Skin of body (tissue), 2 donors: Measurements from ENCODE around the gene GAS7. TPM values are rescaled to one million over a fixed set of nuclear protein-coding genes. Genes with fewer than 3 reads are reported as not detected.
A peak's percentile ranks its signal among the peaks of the same experiment; 100 is the strongest.
"Not testable (repeated sequence)": the region's sequence is repeated elsewhere in the genome, so short reads cannot be mapped to it uniquely, and the experiment has no call there.

Experiments used
- DNase-seq: peaks from one replicate; lab custom pipeline; 2025; lab: John Stamatoyannopoulos, UW
- total RNA-seq: library from RNA; depleted of rRNA; stranded (reverse); fragments of >200 nt; gene quantifications from one replicate; pipeline ENCODE4 v1.2.3, GENCODE V29; 2014

Gene GAS7
- total RNA-seq, 1 donor from 2014 or later, result 60.8 TPM

DNA sequence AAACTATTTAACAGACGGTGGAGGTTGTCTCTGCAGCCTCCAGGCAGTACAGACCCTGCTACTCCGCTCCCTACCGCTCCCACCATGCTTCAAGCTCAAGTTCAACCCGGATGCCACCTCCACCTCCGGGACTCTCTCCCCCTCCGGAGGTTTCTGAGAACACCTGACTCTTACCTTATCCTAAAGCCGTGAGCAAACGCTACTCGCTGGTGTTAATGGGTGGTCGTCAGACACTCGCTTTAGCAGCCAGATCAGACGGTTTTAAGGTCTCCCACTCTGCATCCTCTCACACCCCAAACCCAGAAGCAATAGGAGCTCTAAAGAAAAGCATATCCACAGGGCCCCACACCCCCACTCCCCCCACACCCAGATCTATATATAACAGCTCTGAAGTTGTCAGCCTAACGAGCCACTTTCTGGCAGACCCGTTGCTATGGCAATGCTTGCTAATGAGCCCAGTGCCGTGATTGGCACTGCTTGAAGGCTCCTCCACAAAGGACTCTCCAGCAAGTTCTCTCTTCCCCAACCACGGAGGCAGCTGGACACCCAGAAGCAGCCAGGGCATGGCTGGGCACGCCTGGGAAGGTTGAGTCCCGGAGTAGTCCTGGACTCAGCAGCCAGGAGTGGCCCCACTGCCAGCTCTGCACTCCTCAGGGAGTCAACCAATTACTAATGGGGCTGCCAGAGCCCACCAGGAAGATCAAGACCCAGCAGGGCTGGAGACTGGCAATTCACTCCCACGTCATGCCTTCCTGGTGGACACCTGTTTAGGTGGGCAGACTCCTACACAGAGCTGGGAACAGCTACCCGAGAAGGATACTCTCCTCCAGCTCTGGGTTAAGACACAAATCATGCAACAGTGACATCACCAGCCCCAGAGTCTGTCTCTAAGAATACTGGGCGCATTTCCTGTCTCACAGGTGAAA lies 172.2 kb downstream of the GAS7 start:
- DNase-seq, result no peak

DNA sequence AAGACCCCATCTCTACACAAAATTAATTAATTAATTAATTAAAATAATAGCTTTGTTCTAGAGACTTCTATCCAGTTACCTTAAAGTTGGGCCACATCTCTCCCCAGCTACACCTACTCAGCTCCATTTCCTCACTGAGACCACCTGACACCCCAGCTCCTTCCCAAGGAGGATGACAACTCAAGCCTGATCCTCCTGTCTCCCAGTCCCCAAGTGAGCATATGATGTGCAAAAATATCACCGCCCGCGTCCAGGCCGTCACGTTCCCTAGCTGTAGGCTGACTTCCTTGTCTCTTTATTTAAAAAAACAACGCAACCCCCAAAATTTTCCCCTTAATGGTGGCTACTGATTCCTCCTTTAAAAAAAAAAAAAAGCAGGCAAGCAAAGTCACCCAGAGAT lies 173.2 kb downstream of the GAS7 start:
- no peak for DNase-seq

DNA sequence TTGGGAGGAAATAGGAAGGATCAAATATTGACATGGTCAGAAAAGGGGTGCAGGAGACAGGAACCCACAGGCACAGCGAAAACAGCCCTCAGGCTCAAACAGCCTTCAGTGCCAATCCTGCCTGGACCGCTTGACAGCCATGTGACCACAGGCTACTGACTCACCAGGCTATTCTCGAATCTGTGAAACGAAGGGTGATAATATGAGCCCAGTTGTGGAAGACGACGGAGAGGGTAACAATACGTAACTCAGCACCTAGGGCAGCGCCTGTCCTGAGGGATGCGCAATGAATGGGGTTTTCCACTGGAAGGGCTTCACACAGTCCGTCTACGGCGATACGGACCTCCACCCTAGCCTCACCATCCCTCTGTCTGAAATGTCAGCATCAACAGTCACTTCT lies 176.0 kb downstream of the GAS7 start:
- no peak for DNase-seq

DNA sequence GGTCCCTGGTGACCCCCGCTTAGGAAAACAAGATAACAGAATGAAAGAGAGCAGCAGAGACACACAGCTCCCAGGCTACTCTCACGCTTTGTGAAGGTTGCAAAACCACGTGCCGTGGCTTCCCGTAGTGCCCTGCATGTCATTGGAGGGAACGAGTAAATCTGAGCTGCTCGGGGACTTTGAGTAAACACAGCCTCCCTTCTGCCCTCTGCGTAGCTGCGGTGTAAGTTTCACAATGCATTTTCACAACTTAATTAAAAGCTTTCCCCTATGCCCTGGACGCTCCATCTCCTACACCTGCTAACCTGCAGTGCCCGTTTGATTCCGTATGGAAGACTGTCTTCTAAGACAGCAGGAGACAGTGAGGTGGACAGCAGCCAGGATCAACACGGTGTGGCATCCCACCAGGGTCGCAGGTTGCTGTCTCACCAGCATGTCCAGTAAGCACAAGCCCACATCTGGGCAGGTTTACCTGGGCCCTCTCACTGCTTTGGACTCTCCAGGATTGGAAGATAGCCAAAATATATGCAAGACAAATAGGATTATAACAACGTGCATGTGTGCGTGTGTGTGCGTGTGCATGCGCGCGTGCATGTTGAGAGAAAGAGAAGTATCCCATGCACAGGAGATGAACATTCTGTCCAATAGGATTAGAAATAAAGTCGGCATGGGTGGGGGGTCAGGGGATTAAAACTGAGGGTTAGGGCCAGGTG lies 177.0 kb downstream of the GAS7 start:
- DNase-seq, result no peak

DNA sequence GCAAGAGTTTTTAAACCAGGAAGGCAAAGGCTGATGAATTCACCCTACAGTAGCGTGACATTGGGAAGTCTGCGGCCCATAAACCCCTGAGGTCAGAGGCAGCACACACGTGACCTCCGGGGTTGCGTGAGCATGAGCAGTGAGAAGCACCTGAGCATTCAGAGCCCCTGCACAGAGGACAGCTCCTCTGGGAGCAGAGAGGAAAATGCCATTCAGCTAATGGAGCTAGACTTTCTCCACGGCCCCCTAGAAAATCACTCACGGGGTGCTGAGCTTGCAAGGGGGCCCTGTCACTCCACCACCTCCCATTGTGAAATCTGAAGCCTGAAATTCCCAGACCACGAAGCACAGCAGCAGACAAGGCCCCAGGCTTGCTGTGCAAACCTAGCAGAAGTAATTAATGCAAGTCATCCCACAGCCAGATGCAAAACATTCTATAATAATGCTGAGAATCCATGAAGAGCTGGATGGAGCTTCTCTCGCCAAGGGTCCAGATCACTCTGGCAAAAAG lies 178.4 kb downstream of the GAS7 start:
- peak; percentile 30 for DNase-seq

DNA sequence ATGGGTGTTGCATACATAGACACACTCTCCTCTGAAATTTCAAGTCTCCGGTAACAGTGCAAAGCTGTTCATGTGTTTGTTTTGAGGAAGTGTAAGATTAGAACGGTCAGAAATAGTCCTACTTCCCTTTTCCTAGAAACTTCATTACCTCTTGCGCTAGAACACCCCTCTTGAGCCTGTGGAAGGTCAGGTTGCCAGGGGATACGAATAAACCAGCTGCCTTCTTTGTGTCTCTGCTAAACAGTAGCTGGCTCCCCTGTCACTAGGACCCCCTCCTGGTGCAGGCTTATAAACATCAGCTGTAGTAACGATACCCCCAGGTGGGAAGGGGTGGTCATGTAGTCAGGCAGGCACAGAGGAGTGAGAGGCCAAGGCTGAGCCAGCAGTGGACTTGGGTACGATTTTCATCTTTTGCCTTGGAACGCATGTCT lies 179.9 kb downstream of the GAS7 start:
- DNase-seq, result peak; percentile 34

DNA sequence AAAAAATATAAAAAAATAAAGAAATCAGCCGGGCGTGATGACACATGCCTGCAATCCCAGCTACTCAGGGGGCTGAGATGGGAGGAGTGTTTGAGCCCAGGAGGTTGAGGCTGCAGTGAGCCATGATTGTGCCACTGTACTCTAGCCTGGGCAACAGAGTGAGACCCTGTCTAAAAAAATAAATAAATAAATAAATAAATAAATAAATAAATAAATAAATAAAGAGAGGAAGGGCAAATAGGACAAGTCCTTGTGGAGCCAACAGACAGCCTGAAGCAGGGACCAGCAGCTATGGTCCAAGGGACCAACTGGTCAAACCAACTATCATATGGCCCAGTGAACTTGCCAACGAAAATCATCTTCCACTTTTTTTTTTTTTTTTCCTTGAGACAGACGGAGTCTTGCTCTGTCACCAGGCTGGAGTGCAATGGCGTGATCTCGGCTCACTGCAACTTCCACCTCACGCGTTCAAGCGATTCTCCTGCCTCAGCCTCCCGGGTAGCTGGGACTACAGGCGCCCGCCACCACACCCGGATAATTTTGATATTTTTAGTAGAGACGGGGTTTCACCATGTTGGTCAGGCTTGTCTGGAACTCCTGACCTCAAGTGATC lies 181.3 kb downstream of the GAS7 start:
- not testable (repeated sequence) for DNase-seq

DNA sequence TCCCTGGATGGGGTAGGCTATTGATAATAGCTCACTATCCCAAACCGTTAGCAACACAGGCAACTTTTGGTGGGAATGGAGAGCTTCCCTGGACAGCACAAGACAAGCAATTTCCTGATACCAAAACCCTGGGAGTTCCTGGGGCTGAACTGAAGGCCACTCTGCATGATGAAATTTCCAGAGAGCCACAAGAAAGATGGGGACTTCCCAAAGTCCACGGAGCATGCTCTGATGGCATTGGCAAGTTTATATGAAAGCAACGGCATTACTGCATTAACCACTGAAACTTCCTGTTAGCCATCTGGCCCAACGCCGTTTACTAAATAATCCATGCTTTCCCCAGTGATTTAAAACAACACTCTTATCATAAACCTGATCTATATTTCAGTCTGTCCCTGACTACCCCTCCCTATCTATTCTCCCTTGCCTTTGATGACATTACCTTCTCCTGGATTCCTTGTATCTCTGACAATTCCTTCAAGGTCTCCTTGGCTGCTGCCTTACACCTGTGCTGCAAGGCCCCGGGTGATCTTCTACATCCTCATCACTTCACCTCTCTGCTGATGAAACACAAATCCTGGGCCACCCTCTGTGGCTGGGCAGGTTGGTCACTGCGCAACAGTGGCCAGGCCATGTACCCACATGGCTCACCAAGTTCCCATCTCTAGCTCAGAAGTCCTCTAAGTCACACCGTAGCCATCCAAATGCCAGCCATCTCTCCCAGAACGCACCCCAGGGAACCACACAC lies 184.9 kb downstream of the GAS7 start:
- no peak for DNase-seq

DNA sequence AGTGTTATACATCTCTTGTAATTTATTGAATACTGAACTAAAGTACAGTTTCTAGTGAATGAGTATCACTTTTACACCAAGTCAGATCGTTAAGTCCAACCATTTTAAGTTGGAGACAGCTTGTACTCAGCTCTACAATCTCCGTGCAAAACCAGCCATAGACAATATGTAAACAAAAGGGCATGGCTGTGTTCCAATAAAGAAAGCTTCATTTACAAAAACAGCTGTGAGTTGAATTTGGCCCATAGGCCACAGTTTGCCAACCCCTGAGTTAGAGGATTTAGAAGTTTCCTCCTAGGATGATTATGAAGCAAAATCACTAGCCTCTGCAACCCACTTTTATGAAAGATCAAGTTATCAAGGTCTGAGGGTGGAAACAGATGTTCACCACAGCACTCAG lies 187.7 kb downstream of the GAS7 start:
- no peak for DNase-seq

DNA sequence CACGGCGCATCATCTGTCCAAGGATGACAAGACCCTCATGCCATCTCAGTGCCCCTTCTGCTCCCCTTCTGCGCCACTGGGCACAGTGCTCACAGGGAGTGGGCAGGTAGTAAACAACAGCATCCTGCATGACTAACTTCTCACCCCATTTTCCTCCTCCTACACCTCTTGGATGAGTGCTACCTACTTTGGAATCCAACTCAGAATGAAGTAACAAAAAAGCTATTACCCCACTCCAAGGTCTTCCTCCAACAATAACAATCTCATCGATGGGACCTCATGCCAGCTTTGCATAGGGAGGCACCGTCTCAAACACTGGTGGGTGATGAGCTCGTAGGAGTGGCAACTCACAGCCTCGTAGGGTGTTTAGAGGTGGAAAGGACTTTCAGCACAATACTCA lies 194.7 kb downstream of the GAS7 start:
- DNase-seq, result no peak

DNA sequence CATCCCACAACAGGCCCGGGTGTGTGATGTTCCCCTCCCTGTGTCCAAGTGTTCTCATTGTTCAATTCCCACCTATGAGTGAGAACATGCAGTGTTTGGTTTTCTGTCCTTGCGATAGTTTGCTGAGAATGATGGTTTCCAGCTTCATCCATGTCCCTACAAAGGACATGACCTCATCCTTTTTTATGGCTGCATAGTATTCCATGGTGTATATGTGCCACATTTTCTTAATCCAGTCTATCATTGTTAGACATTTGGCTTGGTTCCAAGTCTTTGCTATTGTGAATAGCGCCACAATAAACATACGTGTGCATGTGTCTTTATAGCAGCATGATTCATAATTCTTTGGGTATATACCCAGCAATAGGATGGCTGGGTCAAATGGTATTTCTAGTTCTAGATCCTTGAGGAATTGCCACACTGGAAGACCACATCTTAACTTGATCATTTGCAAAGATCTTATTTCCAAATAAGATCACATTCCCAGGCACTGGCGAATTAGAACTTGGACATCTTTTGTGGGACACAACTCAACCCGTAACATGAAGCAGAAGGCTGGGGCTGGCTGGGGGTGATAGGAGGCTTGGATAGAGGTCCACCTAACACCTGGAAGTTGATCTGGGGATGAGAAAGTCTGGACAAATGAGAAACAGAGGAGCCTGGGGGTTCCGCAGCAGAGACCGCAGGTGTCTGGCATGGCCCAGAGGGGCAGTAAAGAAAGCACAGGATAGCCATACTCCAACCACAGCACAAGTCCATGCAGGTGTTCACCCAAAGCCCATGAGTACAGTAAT lies 195.6 kb downstream of the GAS7 start:
- not testable (repeated sequence) for DNase-seq

DNA sequence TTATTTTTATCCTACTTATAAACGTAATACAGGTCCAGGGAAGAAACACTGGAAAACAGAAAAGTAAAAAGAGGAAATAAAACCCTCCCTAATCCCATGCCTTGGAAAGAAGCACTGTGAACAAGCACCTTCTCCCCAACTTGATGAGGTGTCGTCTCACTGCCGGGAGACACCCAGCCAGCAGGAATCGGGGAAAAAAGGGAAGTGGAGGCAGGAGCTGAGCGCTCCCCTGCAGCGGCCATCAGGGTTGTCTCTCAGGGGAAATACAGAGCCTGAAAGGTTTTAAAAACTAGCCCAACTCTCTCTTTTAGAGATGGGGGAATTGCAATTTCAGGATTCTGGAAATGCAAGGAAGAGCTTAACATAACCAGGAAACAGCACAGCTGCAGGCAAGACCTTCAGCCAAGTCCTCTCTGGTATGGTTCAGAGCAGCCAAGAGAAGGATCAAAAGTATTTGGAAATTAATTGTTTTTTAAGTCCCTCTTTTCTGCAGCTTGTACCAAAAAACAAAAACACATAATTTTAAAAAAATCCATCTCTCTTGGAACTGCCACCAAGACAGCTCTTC lies 197.0 kb downstream of the GAS7 start:
- DNase-seq, result peak; percentile 79

DNA sequence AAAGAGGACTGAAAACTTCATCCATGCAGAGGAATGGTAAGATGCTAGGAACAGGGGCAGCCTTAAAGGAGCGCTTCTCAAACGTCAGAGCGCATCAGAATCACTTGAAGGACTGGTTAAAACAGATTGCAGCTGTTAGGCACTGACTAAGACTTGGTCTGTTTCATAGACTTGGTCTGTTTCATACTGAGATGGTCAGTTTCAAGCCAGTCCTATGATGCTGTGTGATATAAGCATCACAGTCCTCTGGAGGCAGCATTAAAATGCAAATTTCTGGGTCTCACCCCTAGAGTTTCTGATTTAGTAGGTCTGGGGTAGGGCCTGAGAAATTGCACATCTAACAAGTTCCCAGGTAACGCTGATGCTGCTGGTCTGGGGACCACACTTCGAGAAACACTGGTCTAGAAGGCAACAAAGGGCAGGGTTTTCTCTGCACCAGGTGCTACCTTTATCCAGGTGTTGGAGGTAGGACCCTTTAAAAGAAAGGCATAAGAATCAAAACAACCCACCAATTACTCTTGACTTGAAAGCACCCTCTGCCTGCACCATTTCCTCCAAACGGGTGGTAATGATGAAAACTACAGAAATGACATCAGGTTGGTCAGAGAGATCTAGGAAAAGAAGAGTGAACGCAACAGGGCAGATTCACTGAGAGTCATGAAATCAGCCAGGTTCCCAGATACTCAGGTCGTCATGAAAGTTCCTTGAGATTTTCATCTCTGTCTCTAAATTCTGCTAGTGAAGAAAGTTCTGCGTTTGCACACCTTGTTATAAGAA lies 198.3 kb downstream of the GAS7 start:
- DNase-seq, result no peak

DNA sequence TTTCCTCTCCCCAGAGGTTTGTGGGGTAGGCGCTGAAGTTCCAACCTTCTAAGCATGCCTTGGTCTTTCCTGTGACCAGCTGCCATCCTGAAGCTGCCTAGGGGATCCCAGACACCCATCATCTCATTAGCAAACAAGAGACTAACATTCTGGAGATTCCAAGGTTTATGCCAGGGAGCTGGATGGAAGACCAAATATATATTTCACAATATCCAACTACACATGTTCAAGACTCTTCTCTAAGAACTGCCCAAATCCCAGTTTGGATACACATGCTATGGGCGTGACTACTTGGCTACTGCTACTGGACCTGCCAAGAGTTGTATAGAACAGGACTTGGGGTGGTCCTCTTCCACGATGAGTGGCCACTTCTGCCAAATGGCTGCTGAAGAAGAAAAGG lies 200.3 kb downstream of the GAS7 start:
- DNase-seq, result no peak

DNA sequence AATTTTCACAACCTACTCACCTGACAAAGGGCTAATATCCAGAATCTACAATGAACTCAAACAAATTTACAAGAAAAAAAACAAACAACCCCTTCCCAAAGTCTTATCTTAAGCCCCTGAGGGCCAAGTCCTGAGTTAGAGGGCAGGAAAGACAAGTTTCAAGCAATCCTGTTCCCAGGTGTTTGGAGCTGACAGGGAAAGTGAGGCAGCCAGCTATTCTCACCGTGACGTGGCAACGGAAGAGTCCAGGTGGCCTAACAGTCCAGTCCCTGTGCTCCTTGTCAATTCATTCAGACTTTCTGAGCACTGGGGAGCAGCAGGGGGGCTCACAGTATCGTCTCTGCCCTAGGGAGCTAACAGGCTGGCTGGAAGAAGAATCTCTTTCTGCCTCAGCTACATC lies 203.6 kb downstream of the GAS7 start:
- DNase-seq, result no peak

DNA sequence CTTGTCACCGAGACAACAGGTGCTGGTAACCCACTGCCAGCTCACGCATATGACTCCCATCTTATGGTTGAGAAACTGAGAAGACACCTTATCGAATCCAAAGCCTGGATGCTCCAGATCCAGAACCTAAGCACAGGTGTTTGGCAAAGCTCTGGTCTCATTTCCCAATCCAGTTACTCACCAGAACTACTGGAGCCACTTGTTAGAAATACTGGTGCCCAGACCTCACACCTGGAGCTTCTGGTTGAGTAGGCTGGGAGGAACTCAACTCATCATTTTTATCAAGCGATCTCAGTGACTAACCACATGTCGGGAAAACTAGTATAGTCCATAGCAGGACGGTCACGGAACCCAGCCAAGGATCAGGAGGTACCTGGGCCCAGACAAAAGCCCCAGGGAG lies 206.6 kb downstream of the GAS7 start:
- no peak for DNase-seq

DNA sequence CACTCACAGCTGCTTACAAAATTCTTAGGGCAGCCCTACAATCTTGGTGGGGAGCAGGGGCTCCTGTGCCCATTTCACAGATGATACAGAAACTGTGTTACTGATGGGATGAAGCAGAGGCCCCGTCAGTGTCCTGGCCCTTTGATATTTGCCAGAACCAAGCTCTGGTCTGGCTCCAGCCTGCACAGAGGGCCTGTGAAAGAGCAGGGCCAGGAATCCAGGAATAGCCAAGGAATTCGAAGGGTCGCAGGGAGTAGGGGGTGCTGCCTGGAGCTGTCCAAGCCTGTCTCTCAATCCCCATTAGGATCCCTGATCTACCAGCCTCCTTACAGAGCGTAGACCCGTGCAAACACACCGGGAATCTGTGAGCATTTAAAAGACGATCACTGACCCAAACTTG lies 207.1 kb downstream of the GAS7 start:
- no peak for DNase-seq

DNA sequence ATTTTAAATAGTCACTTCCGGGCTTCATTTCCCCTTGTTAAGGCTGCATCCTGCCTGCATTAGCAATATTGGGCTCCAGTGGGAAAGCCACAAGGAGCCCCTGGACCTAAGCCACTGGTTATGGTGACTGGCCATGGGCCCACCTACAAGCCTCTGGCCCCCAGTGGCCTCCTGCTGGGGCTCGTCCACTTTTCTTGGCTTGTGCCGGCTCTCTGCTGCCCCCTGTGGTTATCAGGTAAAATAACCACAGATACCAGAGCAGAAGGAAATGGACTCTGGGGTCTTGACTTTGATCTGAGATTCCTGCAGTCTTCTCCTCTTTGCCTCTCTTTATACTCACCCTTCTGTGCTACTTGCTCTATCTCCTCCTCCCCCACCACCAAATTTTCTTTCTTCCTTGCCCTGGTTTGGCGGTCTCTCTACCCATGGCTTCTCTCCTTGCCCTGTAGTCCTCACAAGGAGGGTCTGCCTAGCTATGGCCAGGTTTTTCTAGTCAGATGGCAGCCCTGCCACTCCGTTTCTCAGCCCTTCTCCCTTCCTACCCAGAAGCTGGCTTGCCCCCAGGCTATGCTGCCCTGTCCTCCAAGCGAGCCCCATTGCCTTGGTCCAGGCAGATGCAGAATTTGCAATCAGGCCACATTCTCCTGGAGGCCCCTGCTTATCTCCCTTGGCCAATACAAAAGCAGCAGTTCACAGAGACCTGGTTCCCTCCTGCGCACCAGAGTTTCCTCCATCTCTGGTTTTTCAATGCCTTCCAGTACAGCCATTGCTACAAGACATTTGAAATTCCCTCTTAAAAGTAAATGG lies 210.4 kb downstream of the GAS7 start:
- DNase-seq, result no peak
